ENCODE results near the gene CDKAL1. TPM values are rescaled to one million over a fixed set of nuclear protein-coding genes. Genes with fewer than 3 reads are reported as not detected.

Gene CDKAL1
- total and polyA plus RNA-seq, 2 donors from 2014 or later, result 4.6 to 20.2 TPM

- Histone ChIP-seq H3K4me3 (ENCODE audit: low read length in 3 of 3) (peak overlapping the region; percentile 86 to 99 (median 93)), H3K27me3 (ENCODE audit: control insufficient read depth, insufficient read depth, low read length) (no peaks in the 10 kb centered on the region), H3K9me3 (ENCODE audit: control insufficient read depth in 2 of 3, insufficient read depth in 1 of 3, low read length in 3 of 3) (no peaks in the 10 kb centered on the region), H3K4me1 (ENCODE audit: control insufficient read depth in 2 of 3, insufficient read depth in 2 of 3, low read depth in 1 of 3, low read length in 3 of 3) (peaks cover 0 to 9% (median 7%) of the 10 kb centered on the region in 3 donors), H3K9ac (ENCODE audit: low read length in 3 of 3) (peak overlapping the region in 1 of 3 donors; percentile 74), H3K36me3 (ENCODE audit: control insufficient read depth in 2 of 3, insufficient read depth in 3 of 3, low read length in 3 of 3) (no peaks in the 10 kb centered on the region), H3K27ac (ENCODE audit: low read depth in 2 of 2, low read length in 2 of 2) (no peak overlapping the region)
- no peak for DNase-seq
- intact Hi-C loops (cut with DNase I), result no loop called here
- FAIRE-seq, result no peak
- TF ChIP-seq CTCF (IDR thresholded peaks at IDR 0.05; ENCODE audit: borderline replicate concordance, extremely low read depth, insufficient read depth), result no peak
Measured at GRCh38 chr6:20533746-20534294, 437 bp upstream of the CDKAL1 start.

GRCh38 chr6:20538131-20538662, 3.9 kb downstream of the CDKAL1 start:
- intact Hi-C loops (cut with DNase I), result no loop called here
- no peak for TF ChIP-seq CTCF (IDR thresholded peaks at IDR 0.05; ENCODE audit: borderline replicate concordance, extremely low read depth, insufficient read depth)
- H3K4me3 ChIP-seq (ENCODE audit: low read length in 3 of 3), result no peak overlapping the region
- H3K9me3 ChIP-seq (ENCODE audit: control insufficient read depth in 2 of 3, insufficient read depth in 1 of 3, low read length in 3 of 3), result no peaks in the 10 kb centered on the region
- H3K27me3 ChIP-seq (ENCODE audit: control insufficient read depth, insufficient read depth, low read length), result no peaks in the 10 kb centered on the region
- FAIRE-seq (no peak), DNase-seq (no peak)
- H3K4me1 ChIP-seq (ENCODE audit: control insufficient read depth in 2 of 3, insufficient read depth in 2 of 3, low read depth in 1 of 3, low read length in 3 of 3), result peaks cover 0 to 9% (median 7%) of the 10 kb centered on the region in 3 donors
- H3K27ac ChIP-seq (ENCODE audit: low read depth in 2 of 2, low read length in 2 of 2), result no peak overlapping the region
- H3K9ac ChIP-seq (ENCODE audit: low read length in 3 of 3), result no peak overlapping the region
- H3K36me3 ChIP-seq (ENCODE audit: control insufficient read depth in 2 of 3, insufficient read depth in 3 of 3, low read length in 3 of 3), result no peaks in the 10 kb centered on the region

GRCh38 chr6:20538907-20539306, 4.7 kb downstream of the CDKAL1 start:
- H3K4me3 ChIP-seq (ENCODE audit: low read length in 3 of 3), result no peak overlapping the region
- H3K9ac ChIP-seq (ENCODE audit: low read length in 3 of 3), result no peak overlapping the region
- H3K27me3 ChIP-seq (ENCODE audit: control insufficient read depth, insufficient read depth, low read length), result no peaks in the 10 kb centered on the region
- no peaks in the 10 kb centered on the region for H3K9me3 ChIP-seq (ENCODE audit: control insufficient read depth in 2 of 3, insufficient read depth in 1 of 3, low read length in 3 of 3)
- TF ChIP-seq CTCF (IDR thresholded peaks at IDR 0.05; ENCODE audit: borderline replicate concordance, extremely low read depth, insufficient read depth), result no peak
- no peak overlapping the region for H3K27ac ChIP-seq (ENCODE audit: low read depth in 2 of 2, low read length in 2 of 2)
- intact Hi-C loops (cut with DNase I), result no loop called here
- FAIRE-seq, result no peak
- no peaks in the 10 kb centered on the region for H3K36me3 ChIP-seq (ENCODE audit: control insufficient read depth in 2 of 3, insufficient read depth in 3 of 3, low read length in 3 of 3)
- peaks cover 0 to 9% (median 7%) of the 10 kb centered on the region in 3 donors for H3K4me1 ChIP-seq (ENCODE audit: control insufficient read depth in 2 of 3, insufficient read depth in 2 of 3, low read depth in 1 of 3, low read length in 3 of 3)
- no peak for DNase-seq

Measured in kidney (tissue), 14 donors.